RWPE1 (cell line): ENCODE results near the gene TMEM132C.

ENCODE experiments used
- CTCF ChIA-PET: fragments of 350-600 bp; sonication (Branson Sonifier 250); formaldehyde crosslinking; extraction: SDS; loops from one replicate; lab custom pipeline; 2021; lab: Yijun Ruan, JAX
- POLR2A ChIA-PET: fragments of 400-600 bp; formaldehyde crosslinking; extraction: SDS; loops from one replicate; lab custom pipeline; 2020; ENCODE audit warnings: antibody characterized with exemption; ENCODE audit not compliant: low non-redundant PET; lab: Yijun Ruan, JAX
- DNase-seq: peaks from one replicate; pipeline ENCODE4 v3.0.0; 2012; ENCODE audit warnings: low spot score
- H3K27ac ChIP-seq: fragments of 450-650 bp; 2 replicates; pipeline ENCODE4 v1.5.1; 2017
- CTCF ChIP-seq: fragments of 450-650 bp; conservative IDR thresholded peaks from 2 replicates; pipeline ENCODE4 v1.5.1; 2017; ENCODE audit warnings: low read depth, mild to moderate bottlenecking

Gene TMEM132C

GRCh38 chr12:128298091-128298748 lies 31.2 kb downstream of the TMEM132C start:
- ChIA-PET CTCF (no interaction called here), POLR2A (no interaction called here)
- H3K27ac ChIP-seq, result no peak overlapping the region
- TF ChIP-seq CTCF, result no peak
- no peak for DNase-seq

DNA sequence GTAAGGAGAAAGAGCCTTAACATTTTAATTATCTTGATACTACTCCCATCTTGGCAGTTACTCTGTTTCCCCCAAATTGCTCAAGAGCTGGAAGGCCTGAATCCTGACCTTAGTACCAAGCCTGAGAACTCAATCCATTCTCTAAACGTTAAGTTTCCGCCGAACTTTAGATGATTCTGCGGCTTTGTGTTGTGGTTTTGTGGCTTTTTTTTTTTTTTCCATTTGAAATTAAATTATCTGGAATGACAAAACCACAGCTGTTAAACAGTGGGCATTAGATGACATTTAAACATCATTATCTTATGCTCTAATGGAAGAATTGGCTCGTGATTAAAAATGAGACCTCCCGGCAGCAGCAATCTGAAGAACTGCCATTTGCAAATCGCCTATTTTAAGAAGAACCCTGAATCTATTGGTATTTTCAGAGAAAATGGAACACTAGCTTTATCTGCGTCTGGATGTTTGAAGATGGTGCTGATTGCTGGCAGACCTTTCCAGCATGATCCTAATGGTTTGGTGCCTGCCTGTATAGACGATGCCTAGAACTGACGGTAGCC lies 38.4 kb downstream of the TMEM132C start:
- no peak overlapping the region for H3K27ac ChIP-seq
- CTCF ChIA-PET, result no interaction called here
- POLR2A ChIA-PET, result no interaction called here
- no peak for DNase-seq
- no peak for TF ChIP-seq CTCF

DNA sequence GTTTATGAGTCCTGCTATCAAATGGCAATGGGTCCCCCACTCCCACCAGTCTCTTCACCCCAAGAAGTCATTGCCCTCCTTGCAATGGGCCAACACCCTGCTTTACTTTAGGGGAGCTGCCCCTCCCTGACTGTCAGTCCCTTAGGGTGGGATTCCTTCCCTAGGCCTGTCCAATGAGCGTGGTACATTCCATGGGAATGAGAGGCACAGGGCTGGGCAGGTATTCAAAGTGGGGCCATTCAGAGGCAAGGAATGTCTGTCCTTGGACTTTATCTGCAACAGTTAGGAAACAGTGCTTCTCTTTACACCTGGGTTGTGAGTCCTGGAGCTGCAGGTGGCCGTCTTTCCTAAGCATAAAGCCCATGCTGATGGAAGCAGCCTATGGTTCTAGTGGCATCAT lies 40.8 kb downstream of the TMEM132C start:
- CTCF ChIA-PET, result no interaction called here

DNA sequence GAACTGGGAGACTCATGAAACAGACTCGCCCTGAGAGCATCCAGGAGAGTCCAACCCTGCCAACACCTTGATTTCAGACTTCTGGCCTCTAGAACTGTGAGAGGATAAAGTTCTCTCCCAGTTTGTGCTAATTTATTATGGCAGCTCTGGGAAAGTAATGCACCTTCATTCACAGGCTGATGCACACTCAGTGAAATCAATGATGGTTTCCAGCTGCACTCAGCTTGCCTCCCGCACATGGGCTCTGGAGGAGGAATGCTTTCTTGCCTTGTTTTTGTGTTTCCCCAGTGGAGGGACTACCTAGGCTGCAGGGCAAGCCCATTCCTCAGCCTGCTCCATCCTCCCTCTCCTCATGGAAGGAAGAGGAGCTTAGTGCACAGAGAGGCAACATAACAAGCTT lies 45.7 kb downstream of the TMEM132C start:
- no peak overlapping the region for H3K27ac ChIP-seq
- no peak for DNase-seq
- POLR2A ChIA-PET, result no interaction called here
- TF ChIP-seq CTCF, result no peak
- CTCF ChIA-PET, result no interaction called here

More for the DNA sequence above, 40.8 kb downstream of the TMEM132C start:
- H3K27ac ChIP-seq, result no peak overlapping the region
- no peak for DNase-seq
- POLR2A ChIA-PET, result no interaction called here
- TF ChIP-seq CTCF, result no peak

- H3K27ac ChIP-seq, result no peak overlapping the region
- DNase-seq, result no peak
- no peak for TF ChIP-seq CTCF
- ChIA-PET CTCF (no interaction called here), POLR2A (no interaction called here)
Observed at GRCh38 chr12:128313931-128314330, 47.0 kb downstream of the TMEM132C start.

DNA sequence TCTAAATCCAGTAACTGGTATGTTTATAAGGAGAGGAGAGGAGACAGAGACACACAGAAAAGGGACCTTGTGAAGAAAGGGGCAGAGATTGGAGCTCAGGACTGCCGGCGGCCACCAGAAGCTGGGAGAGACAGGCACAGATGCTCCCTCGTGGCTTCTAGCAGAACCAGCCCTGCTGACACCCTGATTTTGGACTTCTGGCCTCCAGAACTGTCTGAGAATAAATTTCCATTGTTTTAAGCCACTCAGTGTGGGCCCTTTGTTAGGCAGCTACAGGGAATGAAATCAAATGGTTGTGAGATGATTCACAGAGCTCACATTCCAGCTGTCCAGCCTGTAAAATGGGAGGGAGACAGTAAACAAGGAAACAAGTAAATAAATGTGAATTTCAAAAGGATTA lies 47.6 kb downstream of the TMEM132C start:
- ChIA-PET POLR2A (no interaction called here), CTCF (no interaction called here)
- TF ChIP-seq CTCF, result no peak
- H3K27ac ChIP-seq, result no peak overlapping the region
- DNase-seq, result no peak
